ENCODE data around the gene SUPT20HL1. TPM values are rescaled to one million over a fixed set of nuclear protein-coding genes. Genes with fewer than 3 reads are reported as not detected.

Gene SUPT20HL1
- total RNA-seq, 1 donor from 2014 or later = under 0.01 TPM

- FAIRE-seq = no peak
- Histone ChIP-seq H3K36me3 (ENCODE audit: control insufficient read depth, insufficient read depth, low read length) (no peaks in the 10 kb centered on the region), H3K27me3 (ENCODE audit: control insufficient read depth, insufficient read depth, low read length) (no peaks in the 10 kb centered on the region), H3K4me3 (ENCODE audit: low read depth, low read length) (no peak overlapping the region)
- no peak for DNase-seq (ENCODE audit: low read depth)
- TF ChIP-seq CTCF (IDR thresholded peaks at IDR 0.05; ENCODE audit: insufficient read depth, low read length, severe bottlenecking) = no peak
These were observed 30.9 kb downstream of the SUPT20HL1 start for GRCh38 chrX:24391389-24391788.

GRCh38 chrX:24391843-24392242 is 31.4 kb downstream of the SUPT20HL1 start:
- Histone ChIP-seq H3K27me3 (ENCODE audit: control insufficient read depth, insufficient read depth, low read length) (no peaks in the 10 kb centered on the region), H3K4me3 (ENCODE audit: low read depth, low read length) (no peak overlapping the region), H3K36me3 (ENCODE audit: control insufficient read depth, insufficient read depth, low read length) (no peaks in the 10 kb centered on the region)
- FAIRE-seq (no peak), DNase-seq (ENCODE audit: low read depth) (no peak)
- no peak for TF ChIP-seq CTCF (IDR thresholded peaks at IDR 0.05; ENCODE audit: insufficient read depth, low read length, severe bottlenecking)

GRCh38 chrX:24392709-24393108 is 32.3 kb downstream of the SUPT20HL1 start:
- TF ChIP-seq CTCF (IDR thresholded peaks at IDR 0.05; ENCODE audit: insufficient read depth, low read length, severe bottlenecking) = no peak
- Histone ChIP-seq H3K27me3 (ENCODE audit: control insufficient read depth, insufficient read depth, low read length) (no peaks in the 10 kb centered on the region), H3K4me3 (ENCODE audit: low read depth, low read length) (no peak overlapping the region), H3K36me3 (ENCODE audit: control insufficient read depth, insufficient read depth, low read length) (no peaks in the 10 kb centered on the region)
- FAIRE-seq (no peak), DNase-seq (ENCODE audit: low read depth) (no peak)

GRCh38 chrX:24395775-24396174 is 35.3 kb downstream of the SUPT20HL1 start:
- Histone ChIP-seq H3K4me3 (ENCODE audit: low read depth, low read length) (no peak overlapping the region), H3K36me3 (ENCODE audit: control insufficient read depth, insufficient read depth, low read length) (no peaks in the 10 kb centered on the region), H3K27me3 (ENCODE audit: control insufficient read depth, insufficient read depth, low read length) (no peaks in the 10 kb centered on the region)
- DNase-seq (ENCODE audit: low read depth) (peak; percentile 63), FAIRE-seq (peak; percentile 13)
- TF ChIP-seq CTCF (IDR thresholded peaks at IDR 0.05; ENCODE audit: insufficient read depth, low read length, severe bottlenecking) = peak; percentile 66

GRCh38 chrX:24396236-24396930 is 35.9 kb downstream of the SUPT20HL1 start:
- no peaks in the 10 kb centered on the region for H3K27me3 ChIP-seq (ENCODE audit: control insufficient read depth, insufficient read depth, low read length)
- no peak for FAIRE-seq
- TF ChIP-seq CTCF (IDR thresholded peaks at IDR 0.05; ENCODE audit: insufficient read depth, low read length, severe bottlenecking) = no peak
- DNase-seq (ENCODE audit: low read depth) = no peak
- H3K4me3 ChIP-seq (ENCODE audit: low read depth, low read length) = no peak overlapping the region
- H3K36me3 ChIP-seq (ENCODE audit: control insufficient read depth, insufficient read depth, low read length) = no peaks in the 10 kb centered on the region

- TF ChIP-seq CTCF (IDR thresholded peaks at IDR 0.05; ENCODE audit: insufficient read depth, low read length, severe bottlenecking) = no peak
These were observed 36.5 kb downstream of the SUPT20HL1 start for GRCh38 chrX:24396931-24397279.

More at GRCh38 chrX:24396931-24397279, 36.5 kb downstream of the SUPT20HL1 start:
- no peaks in the 10 kb centered on the region for H3K27me3 ChIP-seq (ENCODE audit: control insufficient read depth, insufficient read depth, low read length)
- DNase-seq (ENCODE audit: low read depth) (no peak), FAIRE-seq (no peak)
- H3K36me3 ChIP-seq (ENCODE audit: control insufficient read depth, insufficient read depth, low read length) = no peaks in the 10 kb centered on the region
- H3K4me3 ChIP-seq (ENCODE audit: low read depth, low read length) = no peak overlapping the region
